Adrenal gland (tissue), 5 donors: ENCODE measurements around the gene SPDYE1.
A peak's percentile ranks its signal among the peaks of the same experiment; 100 is the strongest.

Source experiments
- POLR2A ChIP-seq, 2 donors: fragments of 450-650 bp; IDR thresholded peaks; one replicate each; pipeline ENCODE4 v1.6.1; 2017; ENCODE audit warnings: antibody characterized with exemption in 2 of 2, mild to moderate bottlenecking in 2 of 2, moderate library complexity in 1 of 2
- TF ChIP-seq, protein P1 (sequence below), 6 experiments: fragments of 450-650 bp in 4 of 6; fragments of 200-600 bp in 2 of 6; sonication (generic) in 1 of 6; IDR thresholded peaks; 1 replicate in 5 of 6; 2 replicates in 1 of 6; pipeline versions ENCODE4 v1.5.1 to v1.8.0; 2016 to 2021; ENCODE audit warnings: antibody characterized with exemption in 6 of 6, mild to moderate bottlenecking in 2 of 6, moderate library complexity in 1 of 6
- donor health status: DM: no; HTN: no; CAD: no.

DNA sequence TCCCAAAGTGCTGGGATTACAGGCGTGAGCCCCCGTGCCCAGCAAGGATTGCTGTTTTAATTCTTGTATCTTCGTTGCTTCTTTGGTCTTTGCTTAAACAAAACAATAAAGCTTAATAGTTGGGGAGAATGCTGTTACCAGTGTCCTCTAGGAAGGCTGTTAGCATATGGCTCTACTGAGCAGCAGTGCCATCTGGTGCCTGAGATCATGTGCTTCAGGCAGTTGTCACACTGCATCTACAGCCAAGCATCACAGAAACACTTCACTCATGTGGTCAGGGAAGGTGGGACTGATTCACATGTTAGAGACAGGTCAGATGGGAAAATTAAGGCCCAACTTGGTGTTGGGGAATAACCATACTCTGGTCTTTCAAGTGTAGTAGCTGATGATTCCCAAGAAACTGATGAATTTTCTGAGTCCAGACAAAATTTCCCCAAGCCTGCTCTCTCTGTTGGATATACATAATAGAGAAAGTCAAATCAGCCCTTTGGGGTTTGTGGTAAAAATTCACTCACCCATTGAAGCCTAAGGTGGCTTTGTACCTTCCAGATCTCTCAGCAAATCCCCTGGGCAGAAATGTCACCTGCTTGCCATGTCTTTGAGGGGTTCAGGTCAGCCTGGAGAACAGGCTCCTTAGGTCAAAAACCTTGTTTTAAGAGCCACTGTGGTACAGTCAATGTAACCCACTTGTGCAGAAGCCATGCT lies 43.0 kb upstream of the SPDYE1 start:
- no peak for TF ChIP-seq POLR2A (IDR thresholded peaks at IDR 0.05)
- TF ChIP-seq, protein P1, sequence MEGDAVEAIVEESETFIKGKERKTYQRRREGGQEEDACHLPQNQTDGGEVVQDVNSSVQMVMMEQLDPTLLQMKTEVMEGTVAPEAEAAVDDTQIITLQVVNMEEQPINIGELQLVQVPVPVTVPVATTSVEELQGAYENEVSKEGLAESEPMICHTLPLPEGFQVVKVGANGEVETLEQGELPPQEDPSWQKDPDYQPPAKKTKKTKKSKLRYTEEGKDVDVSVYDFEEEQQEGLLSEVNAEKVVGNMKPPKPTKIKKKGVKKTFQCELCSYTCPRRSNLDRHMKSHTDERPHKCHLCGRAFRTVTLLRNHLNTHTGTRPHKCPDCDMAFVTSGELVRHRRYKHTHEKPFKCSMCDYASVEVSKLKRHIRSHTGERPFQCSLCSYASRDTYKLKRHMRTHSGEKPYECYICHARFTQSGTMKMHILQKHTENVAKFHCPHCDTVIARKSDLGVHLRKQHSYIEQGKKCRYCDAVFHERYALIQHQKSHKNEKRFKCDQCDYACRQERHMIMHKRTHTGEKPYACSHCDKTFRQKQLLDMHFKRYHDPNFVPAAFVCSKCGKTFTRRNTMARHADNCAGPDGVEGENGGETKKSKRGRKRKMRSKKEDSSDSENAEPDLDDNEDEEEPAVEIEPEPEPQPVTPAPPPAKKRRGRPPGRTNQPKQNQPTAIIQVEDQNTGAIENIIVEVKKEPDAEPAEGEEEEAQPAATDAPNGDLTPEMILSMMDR (IDR thresholded peaks at IDR 0.05): peak; percentile 32 to 61 (median 54)
